HG02588 (cell line): ENCODE data around the gene ACVR2B.
"Not testable (repeated sequence)": the region's sequence is repeated elsewhere in the genome, so short reads cannot be mapped to it uniquely, and the experiment has no call there.

Experiments used
- ATAC-seq: cut with Tn5 transposase; IDR thresholded peaks from one replicate; pipeline ENCODE4 v1.9.1; 2021; ENCODE audit warnings: mild to moderate bottlenecking, moderate library complexity; ENCODE audit not compliant: unreplicated experiment

The ACVR2B gene

GRCh38 chr3:38453075-38453912 lies at the start of gene ACVR2B:
Gene ACVR2B, plus strand, starts transcription at chr3:38453890. Its CDS starts 433 bp downstream, at chr3:38454323.
- ATAC-seq = peak; percentile 56

GRCh38 chr3:38404286-38404685 lies 49.4 kb upstream of the ACVR2B start:
- no peak for ATAC-seq

- ATAC-seq = no peak
Measured at GRCh38 chr3:38411591-38411990, 42.1 kb upstream of the ACVR2B start.

GRCh38 chr3:38420758-38421157 lies 32.9 kb upstream of the ACVR2B start:
- not testable (repeated sequence) for ATAC-seq

- no peak for ATAC-seq
Measured at GRCh38 chr3:38421679-38422336, 31.9 kb upstream of the ACVR2B start.

- not testable (repeated sequence) for ATAC-seq
Measured at GRCh38 chr3:38426798-38427426, 26.8 kb upstream of the ACVR2B start.

GRCh38 chr3:38432871-38433658 lies 20.6 kb upstream of the ACVR2B start:
- ATAC-seq = not testable (repeated sequence)

- ATAC-seq = not testable (repeated sequence)
Measured at GRCh38 chr3:38433661-38434060, 20.0 kb upstream of the ACVR2B start.

GRCh38 chr3:38438436-38439069 lies 15.1 kb upstream of the ACVR2B start:
- ATAC-seq = not testable (repeated sequence)

- not testable (repeated sequence) for ATAC-seq
Measured at GRCh38 chr3:38443205-38443604, 10.5 kb upstream of the ACVR2B start.

GRCh38 chr3:38446085-38446686 lies 7.5 kb upstream of the ACVR2B start:
- no peak for ATAC-seq

- ATAC-seq = no peak
Measured at GRCh38 chr3:38446812-38447211, 6.9 kb upstream of the ACVR2B start.

- no peak for ATAC-seq
Measured at GRCh38 chr3:38450853-38451252, 2.8 kb upstream of the ACVR2B start.

- no peak for ATAC-seq
Measured at GRCh38 chr3:38453913-38454177, 155 bp downstream of the ACVR2B start.

- peak; percentile 33 for ATAC-seq
Measured at GRCh38 chr3:38454178-38454883, 641 bp downstream of the ACVR2B start.

- peak; percentile 36 for ATAC-seq
Measured at GRCh38 chr3:38454884-38455638, 1.4 kb downstream of the ACVR2B start.

- no peak for ATAC-seq
Measured at GRCh38 chr3:38455639-38456430, 2.1 kb downstream of the ACVR2B start.
